ENCODE measurements around the gene KCNQ1. TPM values are rescaled to one million over a fixed set of nuclear protein-coding genes. Genes with fewer than 3 reads are reported as not detected.
A peak's percentile ranks its signal among the peaks of the same experiment; 100 is the strongest.

Gene KCNQ1
- total and polyA plus RNA-seq, 2 of the 13 experiments (the other 11 are each of a cell fraction or from before 2014, with no cell fraction given), result 0.02 to 0.08 TPM

GRCh38 chr11:2839395-2839943 is 394.7 kb downstream of the KCNQ1 start (continued):
- TF ChIP-seq ZFX (CRISPR knock-in tag; IDR thresholded peaks at IDR 0.05; ENCODE audit: low read depth) (peak; percentile 26; the same call in 1 of the 2 replicates), ZFY (CRISPR knock-in tag; IDR thresholded peaks at IDR 0.05) (peak; percentile 41; the same call in 1 of the 2 replicates), TGIF2 (CRISPR knock-in tag; IDR thresholded peaks at IDR 0.05) (no peak), ZSCAN31 (CRISPR knock-in tag; IDR thresholded peaks at IDR 0.05; ENCODE audit: low read depth) (no peak), PRDM10 (CRISPR knock-in tag; IDR thresholded peaks at IDR 0.05; ENCODE audit: low read depth) (no peak), ZBTB42 (CRISPR knock-in tag; IDR thresholded peaks at IDR 0.05) (no peak), THAP9 (CRISPR knock-in tag; IDR thresholded peaks at IDR 0.05; ENCODE audit: borderline replicate concordance) (no peak), DRAP1 (CRISPR knock-in tag; IDR thresholded peaks at IDR 0.05) (no peak), REL (CRISPR knock-in tag; conservative IDR thresholded peaks at IDR 0.05) (no peak), KLF12 (CRISPR knock-in tag; IDR thresholded peaks at IDR 0.05; ENCODE audit: borderline replicate concordance) (no peak), ONECUT2 (CRISPR knock-in tag; IDR thresholded peaks at IDR 0.05) (no peak), ZNF343 (CRISPR knock-in tag; IDR thresholded peaks at IDR 0.05) (no peak), HIC2 (CRISPR knock-in tag; IDR thresholded peaks at IDR 0.05; ENCODE audit: low read depth) (no peak), JARID2 (CRISPR knock-in tag; IDR thresholded peaks at IDR 0.05; ENCODE audit: insufficient replicate concordance) (no peak), ZNF775 (CRISPR knock-in tag; IDR thresholded peaks at IDR 0.05; ENCODE audit: borderline replicate concordance) (no peak), SIN3B (IDR thresholded peaks at IDR 0.05; ENCODE audit: low read length) (no peak), TFE3 (CRISPR knock-in tag; IDR thresholded peaks at IDR 0.05) (no peak)

Measured in HepG2 (cell line).